Femur (tissue), 1 donor: ENCODE measurements around the gene CHCHD6.

Experiments
- DNase-seq: peaks from one replicate; pipeline ENCODE4 v3.0.0-alpha.2; 2017

Gene CHCHD6

GRCh38 chr3:126703512-126704493, at the start of gene CHCHD6:
TSS of gene CHCHD6 (plus strand) at chr3:126704240. CDS start at chr3:126704313, 73 bp downstream.
- peak; percentile 97 for DNase-seq

GRCh38 chr3:126654571-126655383, 49.3 kb upstream of the CHCHD6 start, which contains the start of gene TXNRD3:
TSS of gene TXNRD3 (minus strand) at chr3:126655124.
- peak; percentile 86 for DNase-seq

- DNase-seq: no peak
These were observed 48.2 kb upstream of the CHCHD6 start for GRCh38 chr3:126655887-126656286.

GRCh38 chr3:126656371-126657134, 47.5 kb upstream of the CHCHD6 start:
- no peak for DNase-seq

- DNase-seq: no peak
These were observed 46.1 kb upstream of the CHCHD6 start for GRCh38 chr3:126657901-126658300.

GRCh38 chr3:126658584-126658983, 45.5 kb upstream of the CHCHD6 start:
- DNase-seq: no peak

- no peak for DNase-seq
These were observed 43.8 kb upstream of the CHCHD6 start for GRCh38 chr3:126659915-126660886.

- DNase-seq: no peak
These were observed 42.3 kb upstream of the CHCHD6 start for GRCh38 chr3:126661532-126662364.

- no peak for DNase-seq
These were observed 40.8 kb upstream of the CHCHD6 start for GRCh38 chr3:126663257-126663656.

- DNase-seq: no peak
These were observed 40.3 kb upstream of the CHCHD6 start for GRCh38 chr3:126663750-126664149.

- DNase-seq: no peak
These were observed 39.3 kb upstream of the CHCHD6 start for GRCh38 chr3:126664591-126665214.

- no peak for DNase-seq
These were observed 38.7 kb upstream of the CHCHD6 start for GRCh38 chr3:126665221-126665936.

GRCh38 chr3:126665959-126666657, 37.9 kb upstream of the CHCHD6 start:
- no peak for DNase-seq

- no peak for DNase-seq
These were observed 37.1 kb upstream of the CHCHD6 start for GRCh38 chr3:126666658-126667528.

- DNase-seq: no peak
These were observed 36.2 kb upstream of the CHCHD6 start for GRCh38 chr3:126667631-126668449.
